ENCODE data around the gene PDZD8.

PDZD8 gene

GRCh38 chr10:117277675-117278074 is 97.6 kb downstream of the PDZD8 start:
- no peak for DNase-seq

- DNase-seq, result no peak
Measured at GRCh38 chr10:117275121-117275520, 100.1 kb downstream of the PDZD8 start.

GRCh38 chr10:117274509-117274908 is 100.7 kb downstream of the PDZD8 start:
- no peak for DNase-seq

GRCh38 chr10:117273980-117274379 is 101.3 kb downstream of the PDZD8 start:
- no peak for DNase-seq

- DNase-seq, result no peak
Measured at GRCh38 chr10:117272195-117273076, 102.8 kb downstream of the PDZD8 start.

GRCh38 chr10:117271427-117271826 is 103.8 kb downstream of the PDZD8 start:
- DNase-seq, result no peak

GRCh38 chr10:117268907-117269306 is 106.3 kb downstream of the PDZD8 start:
- no peak for DNase-seq

- DNase-seq, result no peak
Measured at GRCh38 chr10:117268258-117268657, 107.0 kb downstream of the PDZD8 start.

GRCh38 chr10:117266812-117267211 is 108.4 kb downstream of the PDZD8 start:
- DNase-seq, result no peak

GRCh38 chr10:117266400-117266799 is 108.8 kb downstream of the PDZD8 start:
- no peak for DNase-seq

- DNase-seq, result no peak
Measured at GRCh38 chr10:117264782-117265181, 110.5 kb downstream of the PDZD8 start.

GRCh38 chr10:117262903-117263293 is 112.3 kb downstream of the PDZD8 start:
- DNase-seq, result no peak

GRCh38 chr10:117262291-117262902 is 112.8 kb downstream of the PDZD8 start:
- DNase-seq, result no peak

GRCh38 chr10:117261501-117261900 is 113.7 kb downstream of the PDZD8 start:
- no peak for DNase-seq

- DNase-seq, result no peak
Measured at GRCh38 chr10:117260084-117260483, 115.2 kb downstream of the PDZD8 start.

- DNase-seq, result no peak
Measured at GRCh38 chr10:117259279-117259678, 116.0 kb downstream of the PDZD8 start.

GRCh38 chr10:117257721-117258120 is 117.5 kb downstream of the PDZD8 start:
- DNase-seq, result no peak

GRCh38 chr10:117256910-117257309 is 118.3 kb downstream of the PDZD8 start:
- no peak for DNase-seq

GRCh38 chr10:117255835-117256460 is 119.3 kb downstream of the PDZD8 start:
- no peak for DNase-seq

- DNase-seq, result no peak
Measured at GRCh38 chr10:117254774-117255735, 120.2 kb downstream of the PDZD8 start.

GRCh38 chr10:117254338-117254737 is 120.9 kb downstream of the PDZD8 start:
- no peak for DNase-seq

- DNase-seq, result no peak
Measured at GRCh38 chr10:117253908-117254307, 121.3 kb downstream of the PDZD8 start.

GRCh38 chr10:117250411-117250810 is 124.8 kb downstream of the PDZD8 start:
- no peak for DNase-seq

Measured in activated CD4-positive, alpha-beta T cell treated with anti-CD3 and anti-CD28 coated beads for 48 hours (primary cell).